ENCODE results near the gene RNF43.

The RNF43 gene

DNA sequence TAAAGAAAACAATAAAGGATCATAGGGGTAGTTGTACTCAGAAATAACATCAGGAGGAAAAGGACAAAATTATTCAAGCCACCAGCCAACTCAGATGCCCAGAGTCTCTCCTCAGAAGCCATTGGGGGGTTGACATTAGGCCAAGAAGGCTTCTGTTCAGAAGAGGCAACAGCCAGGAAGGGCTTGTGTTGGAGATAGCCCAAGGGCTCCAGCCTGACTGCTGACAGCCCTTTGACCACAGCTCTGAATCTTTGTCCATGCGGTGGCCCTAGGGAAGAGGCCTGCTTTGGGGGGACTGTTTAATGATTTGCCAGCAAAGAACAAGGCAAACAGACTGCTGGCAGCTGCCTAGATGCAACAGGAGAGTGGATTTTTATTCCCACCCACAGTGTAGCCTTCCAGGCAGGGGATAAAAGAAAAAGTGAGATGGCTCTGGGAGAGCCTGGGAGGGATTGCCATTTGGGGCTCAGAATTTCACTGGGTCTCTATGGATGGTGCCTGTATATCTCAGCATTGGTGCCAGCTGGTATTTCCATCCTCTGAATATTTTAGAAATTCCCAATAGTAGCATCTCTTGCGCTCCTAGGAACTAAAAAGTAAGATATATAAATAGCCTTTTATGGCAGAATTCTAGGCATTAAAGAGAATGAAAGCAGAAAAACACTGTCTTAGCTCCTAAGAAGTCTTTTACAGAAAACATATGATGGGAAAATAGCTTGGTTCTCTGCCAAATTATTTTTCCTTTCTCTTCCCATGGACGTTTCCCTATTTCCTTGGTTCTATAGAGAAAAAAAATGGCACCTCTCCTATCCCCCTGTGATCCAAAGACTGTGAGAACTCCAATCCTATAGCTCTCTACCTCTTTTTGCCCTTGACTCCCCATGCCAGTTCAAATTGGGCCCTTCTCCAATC is 36.0 kb downstream of the RNF43 start:
- no peak for DNase-seq (ENCODE audit: low spot score)

DNA sequence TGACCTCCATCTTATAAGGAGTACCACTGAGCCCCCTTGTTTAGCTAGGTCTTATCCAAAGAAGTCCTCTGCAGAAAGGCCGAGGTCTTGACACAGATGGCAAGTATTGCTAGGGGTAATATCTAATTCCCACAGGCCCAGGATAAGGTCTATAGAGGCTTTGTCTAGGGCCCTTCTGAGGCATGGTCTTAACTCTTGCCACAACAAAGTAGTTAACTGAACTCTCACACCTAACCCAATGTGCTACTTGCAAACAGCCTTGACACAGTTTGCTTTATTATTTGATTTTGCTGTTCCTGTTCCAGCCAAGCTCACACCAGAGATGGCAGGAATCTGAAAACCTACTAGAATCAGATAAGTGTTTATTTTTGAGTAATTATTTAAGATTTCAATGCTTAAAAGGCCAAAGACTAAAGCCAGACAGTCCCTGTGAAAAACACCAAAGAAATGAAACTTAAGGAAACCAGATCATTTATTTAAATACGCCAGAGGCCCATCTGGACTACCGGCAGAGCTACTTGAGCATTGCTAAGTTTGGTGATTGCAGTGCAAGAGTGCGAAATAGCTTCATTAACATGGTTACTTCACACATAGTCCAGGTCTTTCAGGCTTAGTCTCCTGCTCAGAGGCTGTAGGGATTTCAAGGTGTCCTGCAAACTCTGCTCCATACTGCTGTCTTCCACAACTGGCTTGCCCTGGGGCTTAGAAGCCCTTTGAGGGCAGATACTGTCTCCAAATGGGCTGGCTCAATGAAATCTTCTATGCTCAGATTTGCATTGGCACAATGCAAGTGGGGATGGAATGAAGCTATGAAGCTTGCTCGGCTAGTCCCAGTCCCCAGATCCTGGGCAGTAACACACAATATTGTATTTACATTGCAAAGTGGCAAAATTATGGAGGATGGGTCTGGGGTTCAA is 36.9 kb downstream of the RNF43 start:
- DNase-seq (ENCODE audit: low spot score): no peak

DNA sequence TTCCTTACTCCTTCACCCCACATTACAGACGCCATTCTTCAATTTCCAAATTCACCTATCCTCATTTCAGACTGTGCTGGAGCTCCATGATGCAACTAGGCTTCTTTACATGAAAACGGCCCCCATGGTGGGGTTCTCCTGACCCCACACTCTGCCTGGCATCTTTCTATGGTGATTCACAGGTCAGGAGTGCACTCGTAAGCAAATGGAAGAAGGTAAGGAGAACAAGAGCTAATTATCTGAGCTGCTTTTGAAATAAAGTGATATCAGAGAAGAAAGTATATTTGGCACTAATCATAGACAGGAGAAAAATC is 37.9 kb downstream of the RNF43 start:
- no peak for DNase-seq (ENCODE audit: low spot score)

DNA sequence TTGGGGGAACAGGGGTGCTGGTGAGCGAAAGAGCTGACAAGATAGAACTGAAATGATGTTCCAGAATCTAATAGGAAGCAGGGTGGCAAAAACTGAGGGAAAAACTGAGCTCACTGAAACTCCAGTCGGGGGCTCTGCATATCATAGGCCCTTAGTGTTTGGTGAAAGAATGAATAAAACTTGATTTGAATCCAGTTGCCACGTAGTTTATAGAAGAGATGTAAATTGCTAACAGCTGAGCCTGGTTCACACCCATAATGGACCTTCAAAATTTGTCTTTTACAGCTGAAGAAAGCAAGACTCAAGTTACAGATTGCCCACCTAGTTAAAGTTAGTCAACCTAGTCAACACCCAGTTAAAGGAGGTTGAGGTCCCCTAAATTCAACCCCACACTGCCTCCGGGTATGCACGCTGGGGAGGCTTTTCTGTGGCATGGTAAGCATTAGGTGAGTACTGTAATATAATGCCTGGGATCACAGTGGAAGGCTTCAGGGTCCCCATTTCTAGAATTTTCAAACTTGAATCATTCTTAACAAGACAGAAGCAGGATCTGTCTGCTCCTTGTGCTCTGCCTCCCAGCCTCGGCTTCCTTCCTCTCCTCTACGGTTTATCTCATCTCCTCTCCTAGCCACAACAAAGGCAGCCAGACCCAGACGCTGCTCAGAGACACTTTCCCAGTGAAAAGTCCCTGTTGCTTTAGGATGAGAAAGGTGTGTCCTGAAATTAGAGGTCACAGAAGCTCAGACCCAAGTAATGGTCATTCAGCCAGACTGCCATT is 38.4 kb downstream of the RNF43 start:
- no peak for DNase-seq (ENCODE audit: low spot score)

DNA sequence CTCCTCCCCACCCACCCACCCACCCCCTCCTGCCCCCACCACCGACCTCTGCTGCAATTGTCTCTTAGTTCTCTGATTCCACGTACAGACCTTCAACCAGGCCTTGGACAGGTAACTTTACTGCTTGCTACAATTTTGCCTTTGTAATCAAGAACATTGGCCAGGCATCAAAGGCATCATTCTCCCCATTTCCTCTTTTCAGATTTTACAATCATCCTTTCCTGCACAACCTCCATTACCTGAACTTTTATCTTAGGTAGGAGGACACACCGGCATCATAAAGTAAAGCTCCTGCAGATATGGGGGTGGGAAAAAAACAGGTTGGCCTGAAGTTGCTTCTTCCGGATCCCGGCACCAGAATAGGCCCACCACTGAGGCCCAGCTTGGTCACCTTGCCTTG is 39.7 kb downstream of the RNF43 start:
- no peak for DNase-seq (ENCODE audit: low spot score)

DNA sequence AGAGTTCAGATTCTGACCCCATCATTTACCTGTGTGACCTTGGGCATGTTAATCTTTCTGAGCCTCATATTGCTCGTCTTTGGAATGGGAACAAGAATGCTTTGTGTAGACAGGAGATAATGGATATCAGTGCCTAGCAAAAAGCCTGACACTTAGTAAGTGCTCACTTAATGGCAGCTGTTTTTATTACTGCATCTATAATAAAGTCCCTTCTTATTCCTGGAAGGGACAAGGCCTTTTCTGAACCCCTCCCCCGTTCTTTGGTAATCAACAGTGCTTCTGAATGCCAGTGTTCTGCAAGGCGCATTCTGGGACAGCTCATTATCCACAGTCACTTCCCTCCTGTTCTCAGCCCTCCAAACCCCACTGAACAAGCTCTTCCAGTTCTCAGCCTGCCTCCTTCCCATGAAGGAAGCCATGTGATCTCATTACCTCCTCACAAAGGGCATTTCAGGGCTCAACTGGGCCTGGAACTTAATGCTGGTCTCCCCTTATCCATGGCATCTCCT is 40.2 kb downstream of the RNF43 start:
- no peak for DNase-seq (ENCODE audit: low spot score)

DNA sequence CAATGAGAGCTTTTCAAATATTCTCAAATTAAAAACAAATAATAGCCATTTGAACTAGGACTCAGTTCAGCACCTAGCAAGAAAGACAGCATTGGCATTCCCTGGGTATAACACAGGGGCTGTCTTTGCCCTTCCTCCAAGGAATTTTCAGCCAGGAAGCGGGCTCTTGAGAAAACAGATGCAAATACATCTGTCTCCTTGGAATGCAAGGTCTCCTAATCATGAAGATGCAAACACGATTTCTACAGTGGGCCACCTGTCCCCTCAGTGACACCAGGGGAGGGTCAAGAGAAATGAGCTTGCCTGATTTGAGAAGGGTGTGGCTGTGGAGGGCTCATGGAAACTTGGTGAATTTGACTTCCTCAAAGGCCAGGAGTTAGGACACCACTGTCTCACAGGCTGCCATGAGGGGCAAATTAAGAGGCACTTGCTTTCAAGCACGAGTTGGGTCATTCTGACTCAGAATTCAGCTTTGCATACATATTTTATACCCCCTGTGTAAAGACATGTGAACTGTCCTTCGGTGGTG is 40.8 kb downstream of the RNF43 start:
- DNase-seq (ENCODE audit: low spot score): no peak

DNA sequence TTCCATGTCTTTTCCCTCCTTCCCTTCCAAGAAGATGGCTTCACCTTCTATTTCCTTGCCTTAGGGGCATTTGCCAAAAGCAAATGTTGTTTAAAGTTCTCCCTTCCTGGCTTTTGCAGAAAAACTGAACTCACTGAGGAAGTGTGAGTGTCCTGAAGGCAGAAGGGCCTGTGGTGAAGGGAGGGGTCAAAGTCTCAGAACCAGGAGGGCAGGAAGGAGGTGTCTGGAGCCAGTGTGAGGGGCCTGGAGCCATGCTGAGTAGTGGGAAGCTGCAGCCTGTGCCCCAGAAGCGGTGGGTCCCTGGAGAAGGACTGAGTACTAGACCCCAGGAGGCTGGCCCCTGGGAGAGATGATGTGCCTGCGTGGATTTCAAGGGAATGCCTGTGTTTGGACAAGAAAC is 41.5 kb downstream of the RNF43 start:
- DNase-seq (ENCODE audit: low spot score): no peak

DNA sequence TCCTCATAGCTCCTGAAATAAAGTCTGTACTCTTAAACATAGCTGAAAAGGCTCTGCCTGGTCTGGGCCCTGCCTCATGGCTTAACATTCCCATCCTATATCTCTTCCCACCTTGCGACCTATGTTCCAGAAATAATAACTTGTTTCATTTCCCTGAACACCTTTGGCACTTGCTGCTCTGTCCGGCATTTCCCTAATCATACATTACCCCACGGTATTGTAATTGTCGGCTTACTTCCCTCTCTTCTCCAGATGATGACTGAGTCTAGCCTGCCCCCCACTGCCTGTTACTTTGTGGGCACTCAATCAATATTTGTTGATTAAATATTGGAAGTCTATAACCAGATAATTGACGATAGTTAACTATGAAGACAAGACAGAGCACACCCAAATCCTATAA is 42.1 kb downstream of the RNF43 start:
- no peak for DNase-seq (ENCODE audit: low spot score)

DNA sequence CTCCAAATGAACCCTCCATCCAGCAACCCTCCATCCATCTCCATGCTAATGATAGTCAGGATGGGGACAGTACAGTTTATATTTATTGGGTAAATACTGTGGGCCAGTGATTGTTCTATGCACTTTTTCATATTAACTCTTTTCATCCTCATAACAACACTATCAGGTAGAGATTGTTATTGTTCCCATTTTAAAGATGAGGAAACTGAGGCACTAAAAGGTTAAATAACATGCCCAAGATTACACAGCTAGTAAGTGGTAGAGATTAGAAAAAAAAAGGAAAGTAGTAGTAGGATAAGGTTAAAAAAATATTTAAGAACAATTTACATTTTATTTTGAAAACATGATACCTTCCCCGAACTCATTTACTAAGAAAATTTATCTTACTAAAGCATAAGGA is 43.4 kb downstream of the RNF43 start:
- DNase-seq (ENCODE audit: low spot score): no peak

DNA sequence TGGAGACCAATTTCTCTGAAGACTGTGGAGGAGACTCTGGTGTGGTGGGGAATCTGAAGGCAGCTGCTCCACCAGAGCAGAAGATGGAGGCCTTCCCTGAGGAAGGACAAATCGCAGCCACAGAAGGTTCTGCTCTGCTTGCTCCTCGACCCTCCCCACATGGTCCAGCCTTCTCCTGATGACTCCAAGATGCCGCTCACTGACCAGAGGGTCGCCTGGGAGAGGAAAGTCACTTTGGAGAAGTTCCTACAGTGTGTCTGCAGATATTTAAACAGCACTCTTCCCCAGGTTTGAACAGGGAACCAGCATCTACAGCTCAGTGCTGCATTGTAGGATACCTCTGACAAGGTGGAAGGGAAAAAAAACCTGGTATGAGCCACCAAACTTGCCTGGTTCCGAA is 44.3 kb downstream of the RNF43 start:
- no peak for DNase-seq (ENCODE audit: low spot score)

DNA sequence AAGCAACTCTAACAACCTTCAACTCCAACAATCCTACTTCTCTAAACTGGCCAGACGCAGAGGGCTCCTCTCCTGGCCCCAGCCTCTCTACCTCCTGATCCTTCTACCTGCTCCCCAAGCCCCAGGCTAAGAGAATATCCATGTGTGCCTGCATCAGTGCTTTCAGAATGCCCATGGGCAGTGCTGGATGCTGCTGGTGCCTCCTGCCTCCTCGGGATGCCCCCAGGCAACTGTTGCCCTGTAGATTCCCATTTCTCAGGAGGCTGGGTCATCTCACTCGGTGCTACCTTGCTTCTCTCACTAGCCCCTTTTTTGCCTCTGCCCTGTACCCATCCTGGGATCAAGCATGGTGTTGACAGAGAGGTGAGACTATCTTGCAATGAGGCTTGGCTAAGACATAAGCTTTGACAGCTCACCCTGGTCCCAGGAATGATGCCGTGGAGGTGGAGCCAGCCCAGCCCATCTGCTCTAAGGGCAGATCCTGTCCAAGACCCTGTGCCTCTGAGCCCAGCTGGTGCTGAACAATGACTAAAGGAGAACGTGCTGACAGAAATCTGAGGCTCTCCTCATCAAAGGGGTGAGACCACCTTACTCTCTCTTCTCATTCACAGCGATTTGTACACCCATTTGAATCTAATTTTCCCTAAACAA is 45.9 kb downstream of the RNF43 start:
- no peak for DNase-seq (ENCODE audit: low spot score)

DNA sequence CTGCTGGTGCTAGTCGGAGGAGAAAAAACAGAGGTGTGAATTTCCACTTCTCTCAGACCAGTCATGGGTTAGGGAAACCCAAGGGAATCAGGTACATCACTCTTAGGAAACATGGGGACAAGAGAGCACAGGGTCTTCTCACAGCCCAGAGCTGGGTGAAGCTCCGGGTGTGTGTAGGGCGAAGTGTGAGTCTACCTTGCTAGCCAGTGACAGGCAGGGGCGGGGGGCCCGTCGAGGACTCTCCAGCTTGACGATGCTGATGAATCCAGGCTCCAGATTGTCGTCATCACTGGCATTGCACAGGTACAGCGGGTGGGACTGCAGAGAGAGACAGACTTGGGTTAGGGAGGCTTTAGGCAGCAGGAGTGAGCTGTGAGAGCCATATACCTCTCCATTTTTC is 46.6 kb downstream of the RNF43 start:
- DNase-seq (ENCODE audit: low spot score): no peak

DNA sequence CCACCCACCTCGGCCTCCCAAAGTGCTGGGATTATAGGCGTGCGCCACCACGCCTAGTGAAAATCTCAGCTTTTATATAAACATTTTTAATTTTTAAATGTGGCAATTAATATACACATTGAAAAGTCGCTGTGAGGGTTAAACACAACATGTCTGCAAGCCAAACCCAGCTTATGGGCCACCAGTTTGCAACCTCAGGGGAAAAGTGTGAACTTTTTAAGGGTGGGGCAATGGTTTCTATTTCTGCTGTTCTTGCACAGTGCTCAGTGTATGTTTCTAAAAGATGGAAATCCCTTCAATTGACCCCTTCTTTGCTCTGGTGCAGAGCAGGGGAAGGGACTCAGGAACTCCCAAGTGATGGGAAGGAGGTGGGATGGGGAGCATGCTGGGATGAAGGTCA is 47.0 kb downstream of the RNF43 start:
- no peak for DNase-seq (ENCODE audit: low spot score)

DNA sequence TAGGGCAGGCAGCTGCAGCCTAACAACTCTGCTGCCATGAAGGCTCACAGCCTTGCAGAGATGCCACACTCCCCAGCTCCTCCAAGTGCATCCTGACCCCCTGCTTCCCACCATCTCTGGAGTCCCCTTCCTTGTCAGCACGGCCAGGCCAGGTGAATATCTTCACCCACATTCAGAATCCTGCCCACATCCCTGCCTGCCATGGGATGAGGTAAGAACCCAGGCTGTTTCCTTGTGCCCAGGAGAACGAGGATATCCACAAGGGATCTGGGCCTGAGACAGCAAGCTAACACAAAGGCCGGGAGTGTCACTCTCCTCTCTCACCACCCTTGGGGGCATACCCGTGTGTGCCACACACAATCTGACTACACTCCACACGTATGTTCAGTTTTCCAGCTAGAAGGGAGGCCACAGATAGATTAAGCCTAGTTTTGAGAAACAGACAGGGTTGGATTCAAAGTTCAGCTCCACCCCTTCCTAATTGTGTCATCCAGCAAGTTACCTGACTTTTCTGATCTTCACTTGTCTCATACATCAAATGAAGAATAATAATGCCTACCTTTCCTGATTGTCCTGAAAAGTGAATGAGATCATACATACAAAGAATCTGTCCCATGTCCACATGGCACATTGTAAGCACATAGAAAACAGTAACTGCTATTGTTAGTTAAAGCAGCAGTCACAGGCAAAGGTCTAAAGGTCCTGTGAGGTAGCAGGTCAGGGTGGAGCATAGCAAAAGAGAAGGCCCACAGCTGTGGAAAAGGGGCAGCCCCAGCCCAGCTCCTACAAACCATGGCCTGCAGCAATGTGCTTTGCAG is 47.9 kb downstream of the RNF43 start:
- no peak for DNase-seq (ENCODE audit: low spot score)

DNA sequence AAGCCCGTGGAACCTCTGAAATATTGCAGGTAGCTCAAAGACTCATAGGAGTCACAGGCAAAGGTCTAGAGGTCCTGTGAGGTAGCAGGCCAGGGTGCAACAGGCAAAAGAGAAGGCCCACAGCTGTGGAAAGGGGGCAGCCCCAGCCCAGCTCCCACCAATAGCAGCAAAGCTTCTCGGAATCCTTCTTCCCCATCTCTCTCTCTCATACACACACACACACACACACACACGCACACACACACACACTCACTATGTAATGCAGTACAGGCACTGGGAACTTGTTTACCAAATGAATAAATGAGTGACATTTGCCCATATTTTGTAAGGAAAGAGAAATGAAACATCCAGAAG is 48.5 kb downstream of the RNF43 start:
- DNase-seq (ENCODE audit: low spot score): no peak
